Stimulated activated CD4-positive, alpha-beta T cell treated with anti-CD3 and anti-CD28 coated beads, Interleukin-12 subunit alpha, Interleukin-12 subunit beta, amount 100 ng/mL, for 4 hours (primary cell): ENCODE results near the gene NSL1.
"Not testable (repeated sequence)": the region's sequence is repeated elsewhere in the genome, so short reads cannot be mapped to it uniquely, and the experiment has no call there.

Source experiments
- DNase-seq: peaks from one replicate; pipeline ENCODE4 v3.0.0-alpha.2; 2020

NSL1 gene

GRCh38 chr1:212746546-212746945 lies 45.0 kb downstream of the NSL1 start:
- DNase-seq: no peak

- DNase-seq: no peak
These were observed 46.3 kb downstream of the NSL1 start for GRCh38 chr1:212745303-212745702.

DNA sequence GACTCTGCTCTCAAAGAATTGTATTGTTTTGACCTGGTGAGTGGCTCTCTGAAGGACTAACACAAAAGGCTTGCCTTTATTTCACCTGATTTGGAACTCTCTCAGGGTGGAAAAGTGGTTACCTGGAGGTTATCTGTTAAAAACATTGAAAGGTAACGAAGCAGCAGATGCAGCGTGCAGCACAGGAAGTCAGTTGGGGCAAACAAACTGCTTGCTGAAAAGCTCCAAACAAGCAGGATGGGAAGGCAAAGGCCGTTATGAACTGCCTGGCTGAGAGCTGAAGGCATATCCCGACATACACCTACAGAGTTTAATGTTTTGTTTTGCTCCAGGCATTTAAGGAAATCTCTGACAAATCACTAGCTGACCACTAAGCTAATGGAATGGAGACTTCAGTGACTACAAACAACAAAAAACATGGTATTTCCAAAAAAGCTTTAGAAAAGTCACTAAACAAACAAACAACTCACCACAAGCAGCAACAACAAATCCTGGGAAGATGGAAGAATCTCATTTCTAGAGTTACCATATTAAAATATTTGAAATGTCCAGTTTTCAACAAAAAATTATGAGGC lies 47.6 kb downstream of the NSL1 start:
- no peak for DNase-seq

GRCh38 chr1:212738330-212738729 lies 53.2 kb downstream of the NSL1 start:
- DNase-seq: no peak

DNA sequence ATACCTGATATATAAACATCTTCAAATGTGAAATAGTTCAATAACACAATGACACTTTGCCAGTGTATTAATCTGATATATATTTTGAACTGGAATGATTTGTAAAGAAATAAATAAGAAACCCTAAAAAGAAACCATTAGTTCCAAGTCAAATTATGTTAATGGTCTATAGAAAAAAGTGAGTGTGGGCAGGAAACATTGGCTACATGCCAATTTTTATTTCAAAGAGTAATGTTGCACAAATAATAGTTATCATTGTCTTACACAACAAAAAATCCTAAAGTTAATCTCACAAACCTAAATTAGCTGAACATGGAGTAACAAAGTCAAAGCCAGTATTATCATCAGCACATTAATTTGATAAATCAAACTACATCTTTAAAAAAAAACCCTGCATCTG lies 54.0 kb downstream of the NSL1 start:
- DNase-seq: no peak

DNA sequence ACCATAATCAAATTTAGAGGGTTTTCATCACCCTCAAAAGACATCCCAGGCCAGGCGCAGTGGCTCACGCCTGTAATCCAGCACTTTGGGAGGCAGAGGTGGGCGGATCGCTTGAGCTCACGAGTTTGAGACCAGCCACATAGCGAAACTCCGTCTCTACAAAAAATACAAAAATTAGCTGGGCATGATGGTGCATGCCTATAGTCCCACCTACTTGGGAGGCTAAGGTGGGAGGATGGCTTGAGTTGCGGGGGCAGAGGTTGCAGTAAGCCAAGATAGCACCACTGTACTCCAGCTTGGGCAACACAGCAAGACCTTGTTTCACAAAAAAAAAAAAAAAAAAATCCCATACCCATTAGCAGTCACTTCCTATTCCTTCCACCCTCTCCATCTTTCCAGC lies 58.5 kb downstream of the NSL1 start:
- DNase-seq: no peak

- no peak for DNase-seq
These were observed 59.9 kb downstream of the NSL1 start for GRCh38 chr1:212731630-212732029.

DNA sequence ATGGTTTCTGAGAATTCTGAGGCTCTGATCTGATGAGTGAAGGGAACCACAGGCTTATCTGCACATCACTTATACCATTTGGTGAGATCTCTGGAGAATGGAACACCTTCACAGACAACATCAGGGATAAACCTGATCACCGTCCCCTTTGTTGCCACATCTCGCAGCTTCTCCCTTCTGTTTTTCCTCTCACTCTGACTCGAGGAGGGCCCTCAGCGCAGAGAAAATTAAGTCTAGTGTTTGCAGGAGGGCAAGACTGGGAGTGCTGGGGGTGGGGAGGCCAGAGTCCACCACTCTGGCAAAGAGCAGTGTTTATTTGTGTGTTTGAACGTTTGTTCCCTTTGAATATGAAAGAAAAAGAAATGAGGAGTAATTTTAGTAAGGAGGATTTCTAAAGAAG lies 63.0 kb downstream of the NSL1 start:
- DNase-seq: no peak

GRCh38 chr1:212727386-212728181 lies 64.0 kb downstream of the NSL1 start:
- no peak for DNase-seq

GRCh38 chr1:212724679-212725078 lies 66.9 kb downstream of the NSL1 start:
- DNase-seq: not testable (repeated sequence)

GRCh38 chr1:212722270-212722957 lies 69.2 kb downstream of the NSL1 start:
- no peak for DNase-seq

DNA sequence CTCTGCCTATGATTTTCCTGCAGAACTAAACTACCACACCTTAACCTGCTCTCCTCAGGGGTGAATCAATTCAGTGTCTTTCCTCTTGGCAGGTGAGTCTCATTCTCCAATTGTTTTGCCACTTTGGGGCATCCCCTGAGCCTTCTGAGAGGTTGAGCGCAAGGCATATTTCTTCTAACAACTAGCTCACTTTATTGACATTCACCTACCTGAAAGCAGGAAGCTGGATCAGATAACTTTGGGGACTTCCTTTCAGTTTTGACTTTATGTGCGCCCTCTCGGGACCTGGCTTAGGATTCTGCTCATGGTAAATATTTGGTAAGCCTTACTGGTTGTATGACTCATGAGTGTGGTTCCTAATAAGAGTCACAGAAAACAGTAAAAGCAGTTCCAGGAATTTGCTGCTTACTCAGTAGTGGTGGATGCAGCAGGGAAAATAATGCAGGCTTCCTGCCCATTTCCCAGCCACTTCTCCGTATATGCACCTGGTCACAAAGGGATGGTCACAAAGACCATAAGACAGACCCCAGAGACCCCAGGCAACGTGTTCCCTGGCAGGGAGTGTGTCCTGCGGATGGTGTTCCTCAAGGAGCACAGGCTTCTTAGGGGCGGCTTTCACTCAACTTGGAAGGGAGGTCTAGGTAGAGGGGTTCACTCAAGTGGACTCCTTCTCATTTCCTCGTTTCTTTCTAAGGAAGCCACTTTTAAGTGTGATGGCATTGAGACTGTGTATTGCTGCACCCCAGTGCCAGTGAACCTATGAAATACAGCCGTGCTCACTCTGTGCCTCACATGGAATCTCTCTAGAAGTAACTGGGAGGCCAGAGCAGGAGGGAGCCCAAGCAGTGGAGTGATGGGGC lies 70.0 kb downstream of the NSL1 start:
- DNase-seq: no peak

- DNase-seq: no peak
These were observed 71.9 kb downstream of the NSL1 start for GRCh38 chr1:212719633-212720032.

- DNase-seq: no peak
These were observed 73.1 kb downstream of the NSL1 start for GRCh38 chr1:212718499-212718898.

DNA sequence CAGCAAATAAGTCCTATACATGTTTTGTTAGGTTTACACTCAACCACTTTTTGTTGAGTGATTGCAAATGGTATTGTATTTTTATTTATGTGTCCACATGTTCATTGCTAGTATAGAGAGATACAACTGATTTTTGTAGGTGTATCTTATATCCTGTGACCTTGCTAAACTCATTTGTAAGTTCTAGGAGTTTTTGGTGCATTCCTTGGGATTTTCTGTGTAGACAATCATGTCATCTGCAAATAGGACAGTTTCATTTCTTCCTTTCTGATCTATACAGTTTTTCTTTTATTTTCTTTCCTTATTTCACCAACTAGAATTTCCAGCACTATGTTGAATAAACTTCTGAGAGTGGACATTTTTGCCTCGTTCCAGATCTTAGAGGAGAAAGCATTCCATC lies 75.4 kb downstream of the NSL1 start:
- DNase-seq: no peak

DNA sequence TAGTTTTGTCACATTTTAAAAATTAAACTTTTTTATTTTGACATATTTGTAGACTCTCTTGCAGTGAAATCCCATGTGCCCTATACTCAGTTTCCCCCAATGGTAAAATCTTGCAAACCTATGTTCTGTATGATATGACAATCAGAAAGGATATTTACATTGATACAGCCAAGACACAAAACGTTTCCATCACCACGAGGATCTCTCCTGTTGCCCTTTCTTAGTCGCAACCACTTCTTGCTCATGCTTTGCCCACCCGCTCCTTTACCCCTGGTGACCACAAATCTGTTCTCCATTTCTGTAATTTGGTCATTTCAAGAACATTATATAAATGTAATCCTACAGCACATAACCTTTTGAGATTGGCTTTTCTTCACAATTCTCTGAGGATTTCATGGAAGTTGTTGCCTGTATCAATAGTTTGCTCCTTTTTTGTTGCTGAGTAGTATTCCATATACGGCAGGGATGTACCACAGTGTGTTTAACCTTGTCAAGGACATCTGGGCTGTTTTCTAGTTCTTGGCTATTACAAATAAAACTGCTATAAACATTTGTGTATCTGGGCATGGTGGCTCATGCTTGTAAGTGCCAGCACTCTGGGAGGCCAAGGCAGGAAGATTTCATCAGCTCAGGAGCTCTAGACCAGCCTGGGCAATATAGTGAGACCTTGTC lies 78.0 kb downstream of the NSL1 start:
- no peak for DNase-seq

- DNase-seq: no peak
These were observed 78.9 kb downstream of the NSL1 start for GRCh38 chr1:212712451-212713303.

GRCh38 chr1:212711974-212712373 lies 79.6 kb downstream of the NSL1 start:
- not testable (repeated sequence) for DNase-seq

DNA sequence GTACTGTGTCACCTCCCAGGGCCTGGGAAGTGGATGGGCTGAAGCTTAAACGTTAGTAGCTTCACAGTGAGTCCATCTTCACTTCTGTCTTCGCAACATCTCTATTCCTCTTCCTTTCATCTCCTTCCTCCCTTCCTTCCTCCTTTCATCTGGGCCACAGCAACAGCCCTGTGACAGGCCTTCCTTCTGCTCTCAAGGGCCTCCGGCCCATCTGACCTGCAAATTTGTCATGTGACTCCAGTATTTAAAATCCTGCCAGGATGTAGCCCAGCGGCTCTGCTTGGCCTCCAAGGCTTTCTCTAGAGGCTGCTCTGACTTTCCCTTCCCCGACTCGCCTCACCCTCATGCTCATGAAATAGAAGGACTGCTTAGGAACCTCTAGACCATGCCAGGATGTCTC lies 81.0 kb downstream of the NSL1 start:
- no peak for DNase-seq

- no peak for DNase-seq
These were observed 87.5 kb downstream of the NSL1 start for GRCh38 chr1:212703991-212704564.

GRCh38 chr1:212702672-212703071 lies 88.9 kb downstream of the NSL1 start:
- DNase-seq: no peak
